K562 (cell line): ENCODE measurements around the gene CLDN14.

Experiments used
- ARID1B ChIP-seq: fragments of 450-650 bp; IDR thresholded peaks from 2 replicates; pipeline ENCODE4 v1.6.1; 2016; ENCODE audit warnings: antibody characterized with exemption, mild to moderate bottlenecking, inconsistent platforms
- BACH1 ChIP-seq: fragments of 200-800 bp; sonication (Bioruptor generic); IDR thresholded peaks from 2 replicates; pipeline ENCODE4 v1.6.1; 2016; ENCODE audit warnings: missing genetic modification characterization, missing compliant biosample characterization
- CTCF ChIP-seq, 3 experiments: IDR thresholded peaks in 2 of 3; conservative IDR thresholded peaks in 1 of 3; 2 replicates each; pipeline ENCODE4 v1.5.1; 2011 to 2012; ENCODE audit warnings: low read length in 3 of 3, mild to moderate bottlenecking in 3 of 3, control low read depth in 2 of 3, improper control_type of control experiment in 1 of 3, inconsistent platforms in 1 of 3, low read depth in 1 of 3, mixed read lengths in 1 of 3, moderate library complexity in 1 of 3; ENCODE audit not compliant: insufficient read depth in 2 of 3
- EZH2 ChIP-seq: IDR thresholded peaks from 2 replicates; pipeline ENCODE4 v1.6.1; 2012; ENCODE audit warnings: low read depth, mild to moderate bottlenecking, inconsistent platforms, low read length, borderline replicate concordance
- FOS ChIP-seq: IDR thresholded peaks from 3 replicates; pipeline ENCODE4 v1.6.1; 2011; ENCODE audit not compliant: insufficient read length; ENCODE audit errors: extremely low read depth
- IRF2 ChIP-seq: sonication (generic); formaldehyde crosslinking; IDR thresholded peaks from 2 replicates; pipeline ENCODE4 v1.8.1; 2022; ENCODE audit warnings: mild to moderate bottlenecking, missing genetic modification reagents
- JUND ChIP-seq, 2 experiments: IDR thresholded peaks; 2 replicates in 1 of 2; 3 replicates in 1 of 2; pipeline ENCODE4 v1.6.1; 2011; ENCODE audit warnings: borderline replicate concordance in 2 of 2, low read depth in 2 of 2, low read length in 2 of 2, improper control_type of control experiment in 1 of 2, missing biosample characterization in 1 of 2, missing genetic modification characterization in 1 of 2, missing genetic modification reagents in 1 of 2
- RCOR1 ChIP-seq, 2 experiments: IDR thresholded peaks; 2 replicates each; pipeline ENCODE4 v1.6.1; 2012; ENCODE audit warnings: low read depth in 2 of 2, low read length in 2 of 2, borderline replicate concordance in 1 of 2, improper control_type of control experiment in 1 of 2
- REST ChIP-seq, 2 experiments: fragments of 450-650 bp; formaldehyde crosslinking in 1 of 2; IDR thresholded peaks; 2 replicates each; pipeline versions ENCODE4 v1.4.0 to v1.6.1; 2014 to 2020; ENCODE audit warnings: mild to moderate bottlenecking in 2 of 2, borderline replicate concordance in 1 of 2, low read depth in 1 of 2
- YY1 ChIP-seq, 3 experiments: IDR thresholded peaks; 2 replicates each; pipeline ENCODE4 v1.6.1; 2011; ENCODE audit warnings: low read length in 2 of 3, mild to moderate bottlenecking in 2 of 3, moderate library complexity in 2 of 3, borderline replicate concordance in 1 of 3, control low read depth in 1 of 3, low read depth in 1 of 3; ENCODE audit not compliant: insufficient read depth in 3 of 3, insufficient replicate concordance in 2 of 3, control insufficient read depth in 1 of 3, insufficient read length in 1 of 3; ENCODE audit errors: extremely low read depth in 1 of 3
- ZNF512 ChIP-seq: IDR thresholded peaks from 2 replicates; pipeline ENCODE4 v1.6.1; 2016; ENCODE audit warnings: missing genetic modification characterization, missing compliant biosample characterization

DNA sequence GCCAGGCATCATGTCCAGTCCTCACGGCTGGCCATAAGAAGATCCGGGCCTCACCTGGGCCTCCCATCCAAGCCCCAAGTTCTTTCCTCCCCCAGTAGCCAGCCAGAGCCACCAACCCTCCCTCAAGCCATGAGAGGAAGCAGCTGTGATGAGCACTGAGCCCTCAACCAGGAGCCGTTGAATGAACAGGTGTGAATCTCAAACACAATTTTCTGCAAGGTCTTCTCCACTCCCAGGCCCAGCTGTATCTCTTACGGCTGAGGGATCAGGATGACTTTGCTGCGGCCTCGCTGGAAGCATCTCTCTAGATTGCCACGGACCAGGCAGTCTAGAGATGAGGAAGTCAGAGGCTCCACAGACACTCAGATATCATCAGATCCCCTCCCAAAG, 9.8 kb upstream of the CLDN14 start:
- TF ChIP-seq CTCF (IDR thresholded peaks at IDR 0.05 in 2 of 3, conservative IDR thresholded peaks at IDR 0.05 in 1 of 3; ENCODE audit: insufficient read depth in 2 of 3, low read depth in 1 of 3, low read length in 3 of 3) = no peak
- no peak for TF ChIP-seq RCOR1 (IDR thresholded peaks at IDR 0.05; ENCODE audit: borderline replicate concordance in 1 of 2, low read depth in 2 of 2, low read length in 2 of 2)
- no peak for TF ChIP-seq BACH1
- TF ChIP-seq EZH2 = no peak
- TF ChIP-seq ZNF512 (tag) = no peak
- TF ChIP-seq JUND (IDR thresholded peaks at IDR 0.05; ENCODE audit: borderline replicate concordance, low read depth, low read length) = no peak
- TF ChIP-seq JUND (tag; IDR thresholded peaks at IDR 0.05; ENCODE audit: borderline replicate concordance, low read depth, low read length) = no peak
- no peak for TF ChIP-seq YY1 (IDR thresholded peaks at IDR 0.05; ENCODE audit: borderline replicate concordance in 1 of 3, control insufficient read depth in 1 of 3, extremely low read depth in 1 of 3, insufficient read depth in 3 of 3, insufficient read length in 1 of 3, insufficient replicate concordance in 2 of 3, low read depth in 1 of 3, low read length in 2 of 3)
- no peak for TF ChIP-seq REST (IDR thresholded peaks at IDR 0.05; ENCODE audit: borderline replicate concordance)
- no peak for TF ChIP-seq REST (CRISPR knock-in tag; IDR thresholded peaks at IDR 0.05; ENCODE audit: low read depth)
- TF ChIP-seq FOS = no peak
- TF ChIP-seq ARID1B = no peak
- no peak for TF ChIP-seq IRF2 (CRISPR knock-in tag)
